ENCODE measurements around the gene CDKN2B-AS1. TPM values are rescaled to one million over a fixed set of nuclear protein-coding genes. Genes with fewer than 3 reads are reported as not detected.
A peak's percentile ranks its signal among the peaks of the same experiment; 100 is the strongest.

The CDKN2B-AS1 gene
- total RNA-seq, 2 experiments from 2014 or later = 0.41 to 0.81 TPM

DNA sequence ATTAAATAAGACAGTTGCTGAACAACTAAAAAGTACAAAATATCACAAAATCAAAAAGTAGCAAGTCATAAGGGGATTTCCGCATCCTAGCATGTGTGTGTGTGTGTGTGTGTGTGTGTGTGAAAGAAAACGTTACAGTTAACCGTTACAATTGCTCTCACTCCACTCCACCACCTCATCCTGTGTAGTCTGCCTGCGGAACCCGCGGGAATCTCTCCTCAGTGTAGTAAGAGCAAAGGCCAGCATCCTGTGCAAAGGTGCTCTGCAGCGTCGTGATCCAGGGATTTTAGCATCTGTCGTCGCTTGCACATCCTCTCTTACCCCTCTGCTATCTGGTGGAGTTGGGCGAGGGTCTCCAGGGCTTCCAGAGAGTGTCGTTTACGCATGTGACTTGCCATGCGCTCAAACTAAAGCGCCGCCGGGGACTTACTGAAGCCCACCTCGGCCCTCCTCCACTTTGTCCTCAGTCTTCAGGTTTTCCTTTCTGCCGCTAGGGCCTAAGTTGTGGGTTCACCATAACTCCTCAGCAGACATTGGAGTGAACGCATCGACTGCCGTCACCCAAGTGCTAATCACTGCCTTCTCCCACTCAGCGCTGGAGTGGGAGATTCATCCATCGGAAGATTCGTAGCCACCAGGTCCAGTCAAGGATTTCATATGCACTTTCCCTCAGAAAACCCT lies 10.6 kb downstream of the CDKN2B-AS1 start:
- H3K9me3 Mint-ChIP-seq = no peaks in the 10 kb centered on the region
- H3K36me3 Mint-ChIP-seq (ENCODE audit: low read depth) = no peaks in the 10 kb centered on the region
- peaks cover 65% of the 10 kb centered on the region for H3K27me3 Mint-ChIP-seq
- intact Hi-C loops (cut with micrococcal nuclease) = loop anchor here (5.0 kb wide), 1 partner anchor 38 kb away; no protein-coding TSS in a partner anchor
- peaks cover 21% of the 10 kb centered on the region for H3K4me1 Mint-ChIP-seq (ENCODE audit: low read depth)
- DNase-seq (peak; percentile 29), ATAC-seq (peak; percentile 22)
- ChIA-PET CTCF (no interaction called here), POLR2A (no interaction called here)
- no peak overlapping the region for H3K4me3 Mint-ChIP-seq
- TF ChIP-seq, protein P1, sequence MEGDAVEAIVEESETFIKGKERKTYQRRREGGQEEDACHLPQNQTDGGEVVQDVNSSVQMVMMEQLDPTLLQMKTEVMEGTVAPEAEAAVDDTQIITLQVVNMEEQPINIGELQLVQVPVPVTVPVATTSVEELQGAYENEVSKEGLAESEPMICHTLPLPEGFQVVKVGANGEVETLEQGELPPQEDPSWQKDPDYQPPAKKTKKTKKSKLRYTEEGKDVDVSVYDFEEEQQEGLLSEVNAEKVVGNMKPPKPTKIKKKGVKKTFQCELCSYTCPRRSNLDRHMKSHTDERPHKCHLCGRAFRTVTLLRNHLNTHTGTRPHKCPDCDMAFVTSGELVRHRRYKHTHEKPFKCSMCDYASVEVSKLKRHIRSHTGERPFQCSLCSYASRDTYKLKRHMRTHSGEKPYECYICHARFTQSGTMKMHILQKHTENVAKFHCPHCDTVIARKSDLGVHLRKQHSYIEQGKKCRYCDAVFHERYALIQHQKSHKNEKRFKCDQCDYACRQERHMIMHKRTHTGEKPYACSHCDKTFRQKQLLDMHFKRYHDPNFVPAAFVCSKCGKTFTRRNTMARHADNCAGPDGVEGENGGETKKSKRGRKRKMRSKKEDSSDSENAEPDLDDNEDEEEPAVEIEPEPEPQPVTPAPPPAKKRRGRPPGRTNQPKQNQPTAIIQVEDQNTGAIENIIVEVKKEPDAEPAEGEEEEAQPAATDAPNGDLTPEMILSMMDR (IDR thresholded peaks at IDR 0.05) = no peak
- no peak overlapping the region for H3K27ac Mint-ChIP-seq

DNA sequence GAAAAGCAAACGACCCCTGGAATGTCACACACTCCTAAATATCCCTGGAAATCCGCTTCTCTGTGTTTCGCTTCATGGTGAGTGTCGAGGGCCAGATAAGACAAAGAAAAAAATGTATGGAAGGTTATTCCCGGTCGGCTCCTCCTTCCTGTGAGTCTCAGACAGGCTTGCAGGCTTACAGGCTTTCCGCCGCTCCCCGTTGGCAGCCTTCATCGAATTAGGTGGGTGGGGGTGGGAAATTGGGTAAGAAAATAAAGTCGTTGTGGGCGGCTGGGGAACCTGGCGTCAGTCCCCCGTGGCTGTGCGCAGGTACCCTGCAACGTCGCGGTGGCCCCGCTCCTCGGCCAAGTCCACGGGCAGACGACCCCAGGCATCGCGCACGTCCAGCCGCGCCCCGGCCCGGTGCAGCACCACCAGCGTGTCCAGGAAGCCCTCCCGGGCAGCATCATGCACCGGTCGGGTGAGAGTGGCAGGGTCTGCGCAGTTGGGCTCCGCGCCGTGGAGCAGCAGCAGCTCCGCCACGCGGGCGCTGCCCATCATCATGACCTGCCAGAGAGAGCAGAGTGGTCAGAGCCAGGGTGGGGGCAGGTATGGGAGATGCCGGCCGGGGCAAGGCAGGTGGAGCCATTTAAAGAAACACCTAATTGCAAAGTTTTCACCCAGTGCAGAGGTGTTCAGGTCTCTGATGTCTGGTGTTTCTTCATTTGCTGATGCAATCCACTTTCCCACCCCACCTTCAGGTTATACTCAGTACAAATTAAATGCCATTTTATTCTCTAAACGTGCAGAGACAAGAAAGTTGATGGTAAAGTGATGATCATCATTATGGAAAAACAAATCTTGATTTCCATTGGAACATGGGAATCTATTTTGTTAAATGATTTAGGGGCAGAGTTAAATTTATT lies 11.4 kb downstream of the CDKN2B-AS1 start:
- POLR2A ChIA-PET = no interaction called here
- H3K9me3 Mint-ChIP-seq = no peaks in the 10 kb centered on the region
- CTCF ChIA-PET = interaction anchor here (0.8 to 5.8 kb wide), 5 partner anchors 31 to 195 kb away, joined by 3 to 93 read pairs (median 24); no protein-coding TSS in a partner anchor
- peaks cover 21% of the 10 kb centered on the region for H3K4me1 Mint-ChIP-seq (ENCODE audit: low read depth)
- DNase-seq (no peak), ATAC-seq (no peak)
- no peak overlapping the region for H3K27ac Mint-ChIP-seq
- intact Hi-C loops (cut with micrococcal nuclease) = loop anchor here (5.0 kb wide), 1 partner anchor 39 kb away; no protein-coding TSS in a partner anchor
- peaks cover 70% of the 10 kb centered on the region for H3K27me3 Mint-ChIP-seq
- no peaks in the 10 kb centered on the region for H3K36me3 Mint-ChIP-seq (ENCODE audit: low read depth)
- TF ChIP-seq, protein P1 (IDR thresholded peaks at IDR 0.05) = no peak
- no peak overlapping the region for H3K4me3 Mint-ChIP-seq

DNA sequence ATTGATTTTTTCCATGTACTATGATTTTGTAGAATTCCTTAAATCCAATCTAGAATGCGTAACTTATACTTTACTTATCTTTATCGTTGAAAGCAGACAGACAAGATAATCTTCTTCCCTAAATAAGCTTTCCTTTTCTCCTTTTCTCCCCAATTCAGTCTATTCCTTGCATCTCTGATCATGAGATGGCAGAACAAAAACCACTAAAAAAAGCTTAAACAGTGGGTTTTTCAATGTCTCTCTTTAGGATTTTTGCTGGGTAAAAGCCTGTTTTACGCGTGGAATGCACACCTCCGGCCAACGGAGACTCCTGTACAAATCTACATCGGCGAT lies 13.8 kb downstream of the CDKN2B-AS1 start:
- no peaks in the 10 kb centered on the region for H3K36me3 Mint-ChIP-seq (ENCODE audit: low read depth)
- TF ChIP-seq, protein P1 (IDR thresholded peaks at IDR 0.05) = no peak
- DNase-seq (no peak), ATAC-seq (no peak)
- CTCF ChIA-PET = interaction anchor here (0.6 to 5.8 kb wide), 61 partner anchors 9 to 793 kb away, joined by 3 to 93 read pairs (median 5); partner anchors contain the start of genes CDKN2A and CDKN2B-AS1
- peaks cover 59% of the 10 kb centered on the region for H3K27me3 Mint-ChIP-seq
- no peaks in the 10 kb centered on the region for H3K9me3 Mint-ChIP-seq
- intact Hi-C loops (cut with micrococcal nuclease) = loop anchor here (1.0 to 5.0 kb wide), 2 partner anchors 41 to 195 kb away; no protein-coding TSS in a partner anchor
- H3K4me3 Mint-ChIP-seq = peak overlapping the region; percentile 34
- H3K4me1 Mint-ChIP-seq (ENCODE audit: low read depth) = peaks cover 21% of the 10 kb centered on the region
- H3K27ac Mint-ChIP-seq = no peak overlapping the region
- POLR2A ChIA-PET = interaction anchor here (0.8 to 2.0 kb wide), 4 partner anchors 14 to 198 kb away, joined by 3 to 5 read pairs (median 3); partner anchors contain the start of genes CDKN2A and CDKN2B-AS1

DNA sequence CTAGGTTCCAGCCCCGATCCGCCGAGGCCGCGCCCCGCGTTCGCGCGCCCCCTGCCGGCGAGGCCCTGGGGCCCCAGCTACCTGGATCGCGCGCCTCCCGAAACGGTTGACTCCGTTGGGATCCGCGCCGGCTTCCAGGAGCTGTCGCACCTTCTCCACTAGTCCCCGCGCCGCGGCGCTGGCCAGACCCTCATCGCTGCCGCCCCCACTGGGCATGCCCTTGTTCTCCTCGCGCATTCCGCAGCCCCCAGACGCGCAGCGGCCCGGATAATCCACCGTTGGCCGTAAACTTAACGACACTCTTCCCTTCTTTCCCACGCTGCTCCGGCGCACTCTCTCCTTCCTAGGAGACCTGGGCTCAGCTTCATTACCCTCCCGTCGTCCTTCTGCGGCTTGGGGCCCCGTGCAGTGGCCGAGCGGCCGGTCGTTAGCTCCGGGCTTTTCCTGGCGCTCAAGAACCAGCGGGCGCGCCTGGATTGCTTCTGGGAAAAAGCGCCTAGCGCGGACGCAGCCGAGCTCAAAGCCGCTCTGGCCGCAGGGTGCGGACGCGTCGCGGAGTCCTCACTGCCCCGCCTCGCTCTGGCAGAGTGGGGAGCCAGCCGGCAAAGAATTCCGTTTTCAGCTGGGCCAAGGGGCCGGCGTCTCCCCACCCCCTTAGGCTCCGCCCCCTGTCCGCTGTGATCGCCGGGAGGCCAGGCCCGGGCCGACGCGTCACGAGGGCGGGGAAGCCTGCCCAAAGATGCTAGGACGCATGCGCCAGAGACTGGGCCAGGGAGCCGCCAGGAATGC lies 14.3 kb downstream of the CDKN2B-AS1 start, which contains the start of gene CDKN2B:
Gene CDKN2B, minus strand, starts transcription at position 589 of the 789 bp plus-strand sequence. Its CDS starts 352 bp downstream, at position 237.
- intact Hi-C loops (cut with micrococcal nuclease) = loop anchor here (1.0 to 5.0 kb wide), 2 partner anchors 42 to 196 kb away; no protein-coding TSS in a partner anchor
- CTCF ChIA-PET = interaction anchor here (0.7 to 5.8 kb wide), 59 partner anchors 9 to 794 kb away, joined by 3 to 93 read pairs (median 5); partner anchors contain the start of genes CDKN2A and CDKN2B-AS1
- ATAC-seq = peak; percentile 89
- H3K27ac Mint-ChIP-seq = no peak within 1 kb of the TSS
- H3K27me3 Mint-ChIP-seq = peaks cover 55% of the 10 kb centered on the region
- no peaks in the 10 kb centered on the region for H3K36me3 Mint-ChIP-seq (ENCODE audit: low read depth)
- peak; percentile 71 for DNase-seq
- POLR2A ChIA-PET = interaction anchor here (0.8 to 2.0 kb wide), 2 partner anchors 197 to 198 kb away, joined by 3 to 5 read pairs; no protein-coding TSS in a partner anchor
- H3K4me3 Mint-ChIP-seq = peak within 1 kb of the TSS; percentile 72
- TF ChIP-seq, protein P1 (IDR thresholded peaks at IDR 0.05) = peak; percentile 78
- peaks cover 21% of the 10 kb centered on the region for H3K4me1 Mint-ChIP-seq (ENCODE audit: low read depth)
- no peaks in the 10 kb centered on the region for H3K9me3 Mint-ChIP-seq

All from activated CD8-positive, alpha-beta T cell treated with anti-CD3 and anti-CD28 coated beads for 36 hours (primary cell).